ENCODE data around the gene ZNF518B.

ZNF518B gene

GRCh38 chr4:10421344-10422055 is 35.7 kb downstream of the ZNF518B start:
- in situ Hi-C loops (cut with HindIII; ENCODE audit: low sequenced_read_pairs): no loop called here
- H3K4me3 ChIP-seq (ENCODE audit: low read depth, low read length): no peak overlapping the region
- TF ChIP-seq CTCF (IDR thresholded peaks at IDR 0.05; ENCODE audit: low read depth, low read length, missing control alignments): no peak
- DNase-seq (ENCODE audit: low read depth): no peak

DNA sequence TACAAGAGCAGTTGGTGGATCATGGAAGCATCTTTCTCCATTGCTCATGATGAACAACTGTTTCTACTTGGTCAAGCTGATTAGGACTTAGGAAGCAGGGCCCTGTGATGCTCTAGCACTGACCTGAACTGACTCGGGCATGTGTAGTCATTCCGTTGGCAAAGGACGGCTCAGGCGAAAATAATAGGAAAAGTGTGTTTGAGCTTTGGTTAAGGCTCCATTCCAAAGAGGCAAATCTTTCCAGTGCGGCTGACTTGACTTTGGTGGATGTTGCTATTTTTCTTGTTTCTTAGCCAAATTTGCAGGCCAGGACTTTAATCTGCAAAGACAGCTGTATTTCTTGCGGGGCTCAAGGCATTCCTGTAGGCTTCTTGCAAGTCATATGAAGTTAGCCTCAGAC is 39.5 kb downstream of the ZNF518B start:
- peak; percentile 23 for DNase-seq (ENCODE audit: low read depth)
- no peak for TF ChIP-seq CTCF (IDR thresholded peaks at IDR 0.05; ENCODE audit: low read depth, low read length, missing control alignments)
- in situ Hi-C loops (cut with HindIII; ENCODE audit: low sequenced_read_pairs): no loop called here
- H3K4me3 ChIP-seq (ENCODE audit: low read depth, low read length): no peak overlapping the region

GRCh38 chr4:10416441-10416840 is 40.8 kb downstream of the ZNF518B start:
- in situ Hi-C loops (cut with HindIII; ENCODE audit: low sequenced_read_pairs): no loop called here
- TF ChIP-seq CTCF (IDR thresholded peaks at IDR 0.05; ENCODE audit: low read depth, low read length, missing control alignments): no peak
- H3K4me3 ChIP-seq (ENCODE audit: low read depth, low read length): no peak overlapping the region
- DNase-seq (ENCODE audit: low read depth): no peak

DNA sequence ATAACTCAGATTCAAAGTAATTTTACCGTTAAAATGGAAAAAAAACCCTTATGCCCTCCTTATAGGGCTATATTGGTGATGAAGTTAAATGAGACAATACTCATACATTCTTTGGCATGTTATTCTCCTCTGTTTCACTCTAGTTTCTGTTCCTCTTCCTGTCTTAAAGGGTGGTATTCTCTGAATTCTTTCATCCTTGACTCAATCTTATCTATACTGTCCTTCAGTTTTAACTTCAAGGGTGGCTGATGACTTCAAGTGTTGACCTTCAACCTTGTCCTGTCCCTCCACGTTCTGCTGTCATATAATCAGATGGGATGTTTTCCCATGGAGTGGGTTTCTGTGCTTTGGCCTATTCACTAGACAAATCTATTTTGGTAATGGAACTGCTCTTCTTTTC is 44.0 kb downstream of the ZNF518B start:
- no peak for DNase-seq (ENCODE audit: low read depth)
- no peak for TF ChIP-seq CTCF (IDR thresholded peaks at IDR 0.05; ENCODE audit: low read depth, low read length, missing control alignments)
- no peak overlapping the region for H3K4me3 ChIP-seq (ENCODE audit: low read depth, low read length)
- in situ Hi-C loops (cut with HindIII; ENCODE audit: low sequenced_read_pairs): no loop called here

DNA sequence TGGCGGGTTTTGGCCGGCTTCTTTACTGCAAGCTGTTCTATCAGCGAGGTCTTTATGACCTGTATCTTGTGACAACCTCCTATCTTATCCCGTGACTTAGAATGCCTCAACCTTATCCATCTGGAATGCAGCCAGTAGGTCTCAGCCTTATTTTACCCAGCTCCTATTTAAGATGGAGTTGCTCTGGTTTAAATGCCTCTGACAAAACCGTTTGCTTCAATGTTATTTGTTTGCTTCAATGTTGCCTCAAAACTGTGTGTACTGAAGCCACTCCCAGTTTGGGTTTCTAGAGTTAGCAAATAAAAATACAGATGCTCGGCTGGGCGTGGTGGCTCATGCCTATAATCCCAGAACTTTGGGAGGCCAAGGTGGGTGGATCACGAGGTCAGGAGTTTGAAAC is 51.6 kb downstream of the ZNF518B start:
- in situ Hi-C loops (cut with HindIII; ENCODE audit: low sequenced_read_pairs): no loop called here
- H3K4me3 ChIP-seq (ENCODE audit: low read depth, low read length): no peak overlapping the region
- no peak for DNase-seq (ENCODE audit: low read depth)
- TF ChIP-seq CTCF (IDR thresholded peaks at IDR 0.05; ENCODE audit: low read depth, low read length, missing control alignments): no peak

- no peak overlapping the region for H3K4me3 ChIP-seq (ENCODE audit: low read depth, low read length)
- TF ChIP-seq CTCF (IDR thresholded peaks at IDR 0.05; ENCODE audit: low read depth, low read length, missing control alignments): peak; percentile 29
- in situ Hi-C loops (cut with HindIII; ENCODE audit: low sequenced_read_pairs): no loop called here
- peak; percentile 11 for DNase-seq (ENCODE audit: low read depth)
Measured at GRCh38 chr4:10403633-10404445, 53.4 kb downstream of the ZNF518B start.

All from astrocyte of the cerebellum (primary cell).